ENCODE results near the gene SLC48A1. TPM values are rescaled to one million over a fixed set of nuclear protein-coding genes. Genes with fewer than 3 reads are reported as not detected.

SLC48A1 gene
- polyA plus RNA-seq, 1 donor = 11.8 TPM

GRCh38 chr12:47777741-47778558 is 4.9 kb downstream of the SLC48A1 start:
- Histone ChIP-seq H3K4me3 (ENCODE audit: low read length) (no peak overlapping the region), H3K27me3 (ENCODE audit: control insufficient read depth, insufficient read depth, low read length) (no peaks in the 10 kb centered on the region), H3K27ac (ENCODE audit: low read length) (no peak overlapping the region), H3K36me3 (ENCODE audit: control insufficient read depth, insufficient read depth, low read length) (peaks cover 17% of the 10 kb centered on the region), H3K9me3 (ENCODE audit: control insufficient read depth, low read depth, low read length) (no peaks in the 10 kb centered on the region), H3K4me1 (ENCODE audit: control insufficient read depth, insufficient read depth, low read length) (peaks cover 5% of the 10 kb centered on the region)
- no CpG with 5 or more reads among the region's 9 CpGs for WGBS (ENCODE audit: insufficient coverage, low lambda C conversion rate)
- DNase-seq = no peak

- Histone ChIP-seq H3K9me3 (ENCODE audit: control insufficient read depth, low read depth, low read length) (no peaks in the 10 kb centered on the region), H3K4me1 (ENCODE audit: control insufficient read depth, insufficient read depth, low read length) (peaks cover 3% of the 10 kb centered on the region), H3K27me3 (ENCODE audit: control insufficient read depth, insufficient read depth, low read length) (no peaks in the 10 kb centered on the region), H3K36me3 (ENCODE audit: control insufficient read depth, insufficient read depth, low read length) (peaks cover 27% of the 10 kb centered on the region), H3K4me3 (ENCODE audit: low read length) (no peak overlapping the region), H3K27ac (ENCODE audit: low read length) (no peak overlapping the region)
- WGBS (ENCODE audit: insufficient coverage, low lambda C conversion rate) = 40% methylated on average over 2 of the region's 14 CpGs
- DNase-seq = no peak
Observed at GRCh38 chr12:47778881-47779280, 5.8 kb downstream of the SLC48A1 start.

- Histone ChIP-seq H3K27ac (ENCODE audit: low read length) (no peak overlapping the region), H3K36me3 (ENCODE audit: control insufficient read depth, insufficient read depth, low read length) (peaks cover 32% of the 10 kb centered on the region), H3K9me3 (ENCODE audit: control insufficient read depth, low read depth, low read length) (no peaks in the 10 kb centered on the region), H3K4me3 (ENCODE audit: low read length) (no peak overlapping the region), H3K4me1 (ENCODE audit: control insufficient read depth, insufficient read depth, low read length) (no peaks in the 10 kb centered on the region), H3K27me3 (ENCODE audit: control insufficient read depth, insufficient read depth, low read length) (no peaks in the 10 kb centered on the region)
- WGBS (ENCODE audit: insufficient coverage, low lambda C conversion rate) = 0% methylated on average over 1 of the region's 19 CpGs
- peak; percentile 71 to 76 for DNase-seq
Observed at GRCh38 chr12:47779301-47779942, 6.4 kb downstream of the SLC48A1 start.

- Histone ChIP-seq H3K4me1 (ENCODE audit: control insufficient read depth, insufficient read depth, low read length) (no peaks in the 10 kb centered on the region), H3K27me3 (ENCODE audit: control insufficient read depth, insufficient read depth, low read length) (no peaks in the 10 kb centered on the region), H3K9me3 (ENCODE audit: control insufficient read depth, low read depth, low read length) (no peaks in the 10 kb centered on the region), H3K27ac (ENCODE audit: low read length) (no peak overlapping the region), H3K36me3 (ENCODE audit: control insufficient read depth, insufficient read depth, low read length) (peaks cover 38% of the 10 kb centered on the region), H3K4me3 (ENCODE audit: low read length) (no peak overlapping the region)
- no peak for DNase-seq
- WGBS (ENCODE audit: insufficient coverage, low lambda C conversion rate) = 83% methylated on average over 1 of the region's 11 CpGs
Observed at GRCh38 chr12:47779943-47780504, 7.0 kb downstream of the SLC48A1 start.

GRCh38 chr12:47781479-47782371 is 8.7 kb downstream of the SLC48A1 start:
- H3K27me3 ChIP-seq (ENCODE audit: control insufficient read depth, insufficient read depth, low read length) = no peaks in the 10 kb centered on the region
- H3K4me1 ChIP-seq (ENCODE audit: control insufficient read depth, insufficient read depth, low read length) = no peaks in the 10 kb centered on the region
- H3K9me3 ChIP-seq (ENCODE audit: control insufficient read depth, low read depth, low read length) = no peaks in the 10 kb centered on the region
- WGBS (ENCODE audit: insufficient coverage, low lambda C conversion rate) = no CpG with 5 or more reads among the region's 13 CpGs
- no peak for DNase-seq
- no peak overlapping the region for H3K27ac ChIP-seq (ENCODE audit: low read length)
- peaks cover 53% of the 10 kb centered on the region for H3K36me3 ChIP-seq (ENCODE audit: control insufficient read depth, insufficient read depth, low read length)
- no peak overlapping the region for H3K4me3 ChIP-seq (ENCODE audit: low read length)

- Histone ChIP-seq H3K4me1 (ENCODE audit: control insufficient read depth, insufficient read depth, low read length) (no peaks in the 10 kb centered on the region), H3K27me3 (ENCODE audit: control insufficient read depth, insufficient read depth, low read length) (no peaks in the 10 kb centered on the region), H3K27ac (ENCODE audit: low read length) (no peak overlapping the region), H3K9me3 (ENCODE audit: control insufficient read depth, low read depth, low read length) (no peaks in the 10 kb centered on the region), H3K36me3 (ENCODE audit: control insufficient read depth, insufficient read depth, low read length) (peaks cover 59% of the 10 kb centered on the region), H3K4me3 (ENCODE audit: low read length) (no peak overlapping the region)
- 50% methylated on average over 1 of the region's 8 CpGs for WGBS (ENCODE audit: insufficient coverage, low lambda C conversion rate)
- no peak for DNase-seq
Observed at GRCh38 chr12:47782372-47782770, 9.3 kb downstream of the SLC48A1 start.

- 100% methylated on average over 3 of the region's 17 CpGs for WGBS (ENCODE audit: insufficient coverage, low lambda C conversion rate)
- Histone ChIP-seq H3K27me3 (ENCODE audit: control insufficient read depth, insufficient read depth, low read length) (no peaks in the 10 kb centered on the region), H3K4me3 (ENCODE audit: low read length) (no peak overlapping the region), H3K9me3 (ENCODE audit: control insufficient read depth, low read depth, low read length) (no peaks in the 10 kb centered on the region), H3K36me3 (ENCODE audit: control insufficient read depth, insufficient read depth, low read length) (peaks cover 66% of the 10 kb centered on the region), H3K27ac (ENCODE audit: low read length) (no peak overlapping the region), H3K4me1 (ENCODE audit: control insufficient read depth, insufficient read depth, low read length) (no peaks in the 10 kb centered on the region)
- no peak for DNase-seq
Observed at GRCh38 chr12:47783024-47783755, 10.2 kb downstream of the SLC48A1 start.

- peaks cover 74% of the 10 kb centered on the region for H3K36me3 ChIP-seq (ENCODE audit: control insufficient read depth, insufficient read depth, low read length)
- WGBS (ENCODE audit: insufficient coverage, low lambda C conversion rate) = no CpG with 5 or more reads among the region's 20 CpGs
- no peaks in the 10 kb centered on the region for H3K9me3 ChIP-seq (ENCODE audit: control insufficient read depth, low read depth, low read length)
- no peaks in the 10 kb centered on the region for H3K4me1 ChIP-seq (ENCODE audit: control insufficient read depth, insufficient read depth, low read length)
- H3K27ac ChIP-seq (ENCODE audit: low read length) = no peak overlapping the region
- DNase-seq = no peak
- no peaks in the 10 kb centered on the region for H3K27me3 ChIP-seq (ENCODE audit: control insufficient read depth, insufficient read depth, low read length)
- no peak overlapping the region for H3K4me3 ChIP-seq (ENCODE audit: low read length)
Observed at GRCh38 chr12:47783821-47784819, 11.1 kb downstream of the SLC48A1 start.
